Ishikawa (cell line): Measurements from ENCODE around the gene RIPOR2.

Experiments used
- CEBPB ChIP-seq: IDR thresholded peaks from 2 replicates; pipeline ENCODE4 v1.6.1; 2012
- CREB1 ChIP-seq: IDR thresholded peaks from 2 replicates; pipeline ENCODE4 v1.6.1; 2012; ENCODE audit warnings: low read depth
- EGR1 ChIP-seq: IDR thresholded peaks from 2 replicates; pipeline ENCODE4 v1.6.1; 2012
- EP300 ChIP-seq: IDR thresholded peaks from 2 replicates; pipeline ENCODE4 v1.6.1; 2012; ENCODE audit warnings: borderline replicate concordance
- FOXM1 ChIP-seq: IDR thresholded peaks from 2 replicates; pipeline ENCODE4 v1.6.1; 2012; ENCODE audit warnings: low read depth, borderline replicate concordance
- NFIC ChIP-seq: IDR thresholded peaks from 2 replicates; pipeline ENCODE4 v1.6.1; 2012
- RAD21 ChIP-seq: IDR thresholded peaks from 2 replicates; pipeline ENCODE4 v1.6.1; 2012; ENCODE audit warnings: low read depth
- REST ChIP-seq: IDR thresholded peaks from 2 replicates; pipeline ENCODE4 v1.6.1; 2012; ENCODE audit warnings: low read depth, mild to moderate bottlenecking
- TAF1 ChIP-seq: IDR thresholded peaks from 2 replicates; pipeline ENCODE4 v1.6.1; 2012; ENCODE audit warnings: low read depth, mild to moderate bottlenecking
- TCF12 ChIP-seq: IDR thresholded peaks from 2 replicates; pipeline ENCODE4 v1.6.1; 2012; ENCODE audit warnings: low read depth
- TEAD4 ChIP-seq: IDR thresholded peaks from 2 replicates; pipeline ENCODE4 v1.6.1; 2012
- USF1 ChIP-seq: IDR thresholded peaks from 2 replicates; pipeline ENCODE4 v1.6.1; 2012
- YY1 ChIP-seq: IDR thresholded peaks from 2 replicates; pipeline ENCODE4 v1.6.1; 2012; ENCODE audit warnings: low read depth
- ZBTB7A ChIP-seq: IDR thresholded peaks from 2 replicates; pipeline ENCODE4 v1.6.1; 2012; ENCODE audit warnings: low read depth
- TF ChIP-seq, protein P1 (sequence below): IDR thresholded peaks from 2 replicates; pipeline ENCODE4 v1.6.1; 2012

RIPOR2 gene

DNA sequence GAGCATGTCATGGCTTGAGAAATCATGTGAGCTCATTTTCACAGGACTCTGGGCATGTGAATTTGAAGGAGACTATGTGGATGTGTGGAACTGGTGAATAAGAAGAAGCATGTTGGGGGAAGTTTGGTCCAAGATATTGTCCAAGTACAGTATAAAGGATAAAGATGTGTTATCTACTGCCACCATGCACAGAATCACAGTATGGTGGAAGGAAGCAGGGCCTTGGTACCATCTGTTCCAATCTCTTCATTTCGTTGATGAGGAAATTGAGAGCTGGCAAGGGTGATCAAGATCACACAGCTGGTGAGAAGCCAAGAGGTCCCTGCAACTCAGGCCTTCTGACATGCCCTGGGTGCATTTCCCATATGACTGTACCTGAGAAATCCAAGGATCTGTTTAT, 31.5 kb upstream of the RIPOR2 start:
- TF ChIP-seq TAF1 = no peak
- TF ChIP-seq EP300 = no peak
- no peak for TF ChIP-seq ZBTB7A
- no peak for TF ChIP-seq REST
- TF ChIP-seq RAD21 = no peak
- no peak for TF ChIP-seq TCF12
- no peak for TF ChIP-seq YY1
- TF ChIP-seq CEBPB = no peak
- no peak for TF ChIP-seq CREB1

GRCh38 chr6:24966381-24966780, 30.6 kb upstream of the RIPOR2 start:
- TF ChIP-seq FOXM1 = no peak
- TF ChIP-seq EP300 = no peak
- no peak for TF ChIP-seq EGR1
- TF ChIP-seq ZBTB7A = no peak
- no peak for TF ChIP-seq TAF1
- no peak for TF ChIP-seq TEAD4
- no peak for TF ChIP-seq CREB1

DNA sequence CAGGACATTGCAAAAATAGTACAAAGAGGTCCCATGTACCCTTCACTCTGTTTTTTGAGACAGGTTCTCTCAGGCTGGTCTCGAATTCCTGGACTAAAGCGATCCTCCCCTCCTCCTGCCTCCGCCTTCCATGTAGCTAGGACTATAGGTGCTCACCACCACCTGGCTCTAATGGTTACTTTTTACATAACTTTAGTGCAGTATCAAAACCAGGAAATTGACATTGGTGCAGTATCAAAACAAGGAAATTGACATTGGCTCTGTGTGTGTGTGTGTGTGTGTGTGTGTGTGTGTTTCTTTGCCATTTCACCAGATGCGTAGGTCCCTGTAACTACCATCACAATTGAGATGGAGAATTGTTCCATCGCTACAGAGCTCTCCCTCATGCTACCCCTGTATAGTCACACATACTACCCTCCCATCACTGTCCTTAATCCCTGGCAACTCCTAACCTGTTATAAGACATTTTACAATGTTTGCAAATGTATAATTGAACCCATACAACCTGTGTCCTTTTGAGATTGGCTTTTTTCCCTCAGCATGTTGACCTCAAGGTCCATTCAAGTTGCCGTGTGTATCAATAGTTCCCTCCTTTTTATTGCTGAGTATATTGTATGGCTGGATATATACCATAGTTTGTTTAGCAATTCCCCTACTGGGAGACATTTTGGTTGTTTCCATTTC, 28.3 kb upstream of the RIPOR2 start:
- TF ChIP-seq REST (no peak), RAD21 (no peak), TAF1 (no peak), EP300 (no peak), YY1 (no peak), EGR1 (no peak), CEBPB (no peak), ZBTB7A (no peak), TCF12 (no peak), TEAD4 (no peak), FOXM1 (no peak), USF1 (no peak), CREB1 (no peak), NFIC (no peak)
- TF ChIP-seq, protein P1, sequence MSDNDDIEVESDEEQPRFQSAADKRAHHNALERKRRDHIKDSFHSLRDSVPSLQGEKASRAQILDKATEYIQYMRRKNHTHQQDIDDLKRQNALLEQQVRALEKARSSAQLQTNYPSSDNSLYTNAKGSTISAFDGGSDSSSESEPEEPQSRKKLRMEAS = no peak

- no peak for TF ChIP-seq TCF12
- TF ChIP-seq YY1 = no peak
- TF ChIP-seq ZBTB7A = no peak
- no peak for TF ChIP-seq TEAD4
- TF ChIP-seq, protein P1 = no peak
- TF ChIP-seq USF1 = no peak
- TF ChIP-seq EGR1 = no peak
- TF ChIP-seq TAF1 = no peak
- TF ChIP-seq RAD21 = no peak
- no peak for TF ChIP-seq REST
- TF ChIP-seq CEBPB = no peak
- no peak for TF ChIP-seq EP300
- no peak for TF ChIP-seq FOXM1
These were observed 27.6 kb upstream of the RIPOR2 start for GRCh38 chr6:24963339-24963738.

DNA sequence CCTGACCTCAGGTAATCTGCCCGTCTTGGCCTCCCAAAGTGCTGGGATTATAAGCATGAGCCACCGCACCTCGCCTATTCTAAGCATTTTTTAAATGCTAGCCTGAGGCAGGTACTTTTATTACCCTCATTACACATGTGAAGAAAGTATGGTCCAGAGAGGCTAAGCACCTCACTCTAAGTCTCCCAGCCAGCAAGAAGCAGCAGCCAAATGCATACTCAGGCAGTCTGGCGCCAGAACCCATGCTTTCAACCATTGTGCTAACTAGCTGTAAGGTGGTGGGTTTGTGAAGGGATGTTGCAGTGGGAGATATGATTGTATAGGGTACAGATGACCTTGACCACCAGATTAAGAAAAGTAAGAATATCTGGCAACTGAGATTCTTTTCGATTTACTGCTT, 26.1 kb upstream of the RIPOR2 start:
- no peak for TF ChIP-seq TCF12
- no peak for TF ChIP-seq EP300
- TF ChIP-seq USF1 = no peak
- no peak for TF ChIP-seq ZBTB7A
- TF ChIP-seq RAD21 = no peak
- no peak for TF ChIP-seq TAF1
- no peak for TF ChIP-seq EGR1
